GM12878 (cell line): ENCODE data around the gene SCN3B. TPM values are rescaled to one million over a fixed set of nuclear protein-coding genes. Genes with fewer than 3 reads are reported as not detected.

Experiments used
- ATAC-seq: fragments of 200-7000 bp; cut with Tn5 transposase; 3 replicates; pipeline ENCODE4 v1.9.1; 2020; ENCODE audit warnings: mild to moderate bottlenecking, moderate library complexity
- BruUV-seq: library from RNA; stranded (reverse); fragments of 400-500 nt; replicated peaks from 2 replicates; lab custom pipeline; 2021; lab: Mats Ljungman, UMichigan
- CTCF ChIA-PET: fragments of 300-600 bp; sonication (Branson Sonifier 250); formaldehyde crosslinking; extraction: SDS; loops from one replicate; lab custom pipeline; 2021; ENCODE audit warnings: inconsistent platforms; lab: Yijun Ruan, JAX
- POLR2A ChIA-PET: fragments of 350-600 bp; formaldehyde crosslinking; extraction: SDS; loops from one replicate; lab custom pipeline; 2021; ENCODE audit warnings: inconsistent platforms; lab: Charles Lee
- RAD21 ChIA-PET: fragments of 300-600 bp; sonication (Branson Sonifier 250); formaldehyde crosslinking; loops from one replicate; lab custom pipeline; 2023; ENCODE audit warnings: antibody characterized with exemption; ENCODE audit not compliant: unreplicated experiment; lab: Charles Lee
- SMC1A ChIA-PET: fragments of 300-600 bp; sonication (Branson Sonifier 250); formaldehyde crosslinking; loops from one replicate; lab custom pipeline; 2023; ENCODE audit not compliant: unreplicated experiment, uncharacterized antibody; lab: Charles Lee
- DNase-seq: peaks from one replicate; pipeline ENCODE4 v3.0.0-alpha.2; 2011; ENCODE audit warnings: low read depth, low spot score
- FAIRE-seq: peaks from 3 replicates; lab custom pipeline; 2011; peaks lifted over from hg19 to GRCh38; lab: Jason Lieb, UNC
- H2AFZ ChIP-seq: 2 replicates; pipeline ENCODE4 v1.6.0; 2011; ENCODE audit warnings: low read depth, low read length, control low read depth; ENCODE audit not compliant: control insufficient read depth
- H3K27ac ChIP-seq: 2 replicates; pipeline ENCODE4 v1.5.1; 2011; ENCODE audit warnings: control low read depth; ENCODE audit not compliant: control insufficient read depth, insufficient read depth
- H3K27me3 ChIP-seq, 2 experiments: replicated peaks in 1 of 2; 2 replicates each; pipeline versions ENCODE4 v1.6.0 to v1.6.1; 2011; ENCODE audit warnings: low read length in 1 of 2; ENCODE audit not compliant: control insufficient read depth in 2 of 2, insufficient read depth in 2 of 2
- H3K36me3 ChIP-seq, 2 experiments: 2 replicates each; pipeline ENCODE4 v1.5.1; 2011; ENCODE audit warnings: low read length in 1 of 2; ENCODE audit not compliant: control insufficient read depth in 2 of 2, insufficient read depth in 2 of 2
- H3K4me1 ChIP-seq: 2 replicates; pipeline ENCODE4 v1.6.1; 2011; ENCODE audit warnings: mild to moderate bottlenecking, low read length, moderate library complexity, mixed read lengths; ENCODE audit not compliant: control insufficient read depth, insufficient read depth
- H3K4me2 ChIP-seq: 2 replicates; pipeline ENCODE4 v1.6.0; 2011; ENCODE audit warnings: control low read depth; ENCODE audit not compliant: control insufficient read depth, insufficient read depth
- H3K4me3 ChIP-seq: fragments of 200-600 bp; sonication (generic); 2 replicates; pipeline ENCODE4 v1.5.1; 2016
- H3K79me2 ChIP-seq: 2 replicates; pipeline ENCODE4 v1.6.0; 2011; ENCODE audit warnings: low read length; ENCODE audit not compliant: control insufficient read depth, insufficient read depth
- H3K9ac ChIP-seq: 2 replicates; pipeline ENCODE4 v1.8.0; 2011; ENCODE audit warnings: low read length, control low read depth, mixed read lengths; ENCODE audit not compliant: control insufficient read depth, insufficient read depth
- H3K9me3 ChIP-seq: replicated peaks from 3 replicates; pipeline ENCODE4 v1.5.1; 2011; ENCODE audit warnings: mild to moderate bottlenecking, low read length; ENCODE audit not compliant: control insufficient read depth, insufficient read depth
- H4K20me1 ChIP-seq: 2 replicates; pipeline ENCODE4 v1.6.0; 2011; ENCODE audit not compliant: control insufficient read depth, insufficient read depth
- BACH1 ChIP-seq: fragments of 450-650 bp; IDR thresholded peaks from 2 replicates; pipeline ENCODE4 v1.6.1; 2017; ENCODE audit warnings: mild to moderate bottlenecking, borderline replicate concordance
- CREM ChIP-seq: IDR thresholded peaks from 2 replicates; pipeline ENCODE4 v1.6.1; 2014; ENCODE audit warnings: antibody characterized with exemption, low read depth
- E2F4 ChIP-seq: IDR thresholded peaks from 2 replicates; pipeline ENCODE4 v1.6.1; 2012; ENCODE audit warnings: low read depth, low read length, improper control_type of control experiment
- LARP7 ChIP-seq: fragments of 450-650 bp; IDR thresholded peaks from 2 replicates; pipeline ENCODE4 v1.6.1; 2017; ENCODE audit warnings: mild to moderate bottlenecking
- MEF2A ChIP-seq: IDR thresholded peaks from 2 replicates; pipeline ENCODE4 v1.6.1; 2011; ENCODE audit warnings: low read depth, mild to moderate bottlenecking, low read length, moderate library complexity; ENCODE audit not compliant: insufficient read depth
- MTA2 ChIP-seq: fragments of 450-650 bp; IDR thresholded peaks from 2 replicates; pipeline ENCODE4 v1.6.1; 2016; ENCODE audit warnings: low read depth, mild to moderate bottlenecking, moderate library complexity
- RCOR1 ChIP-seq: conservative IDR thresholded peaks from 2 replicates; pipeline ENCODE4 v1.6.1; 2012; ENCODE audit warnings: low read depth, low read length, improper control_type of control experiment
- TCF12 ChIP-seq: IDR thresholded peaks from 2 replicates; pipeline ENCODE4 v1.6.1; 2011; ENCODE audit warnings: low read depth, mild to moderate bottlenecking, low read length
- YBX1 ChIP-seq: fragments of 450-650 bp; IDR thresholded peaks from 2 replicates; pipeline ENCODE4 v1.6.1; 2016; ENCODE audit warnings: antibody characterized with exemption
- ZBED1 ChIP-seq: IDR thresholded peaks from 2 replicates; pipeline ENCODE4 v1.6.1; 2016; ENCODE audit warnings: borderline replicate concordance
- ZNF274 ChIP-seq: IDR thresholded peaks from one replicate; pipeline ENCODE4 v1.8.0; 2011; ENCODE audit not compliant: insufficient read length, insufficient read depth
- WGBS: methylation state at CpG from one replicate; pipeline ENCODE4 v1.1.6; 2016; ENCODE audit warnings: low lambda C conversion rate; ENCODE audit not compliant: insufficient replicate concordance, insufficient coverage; ENCODE audit errors: missing lambda C conversion rate; 5-methylcytosine and 5-hydroxymethylcytosine counted together
- in situ Hi-C: fragments of 300-500 bp; cut with MboI; formaldehyde crosslinking; loops from 9 replicates; pipeline ENCODE4 v1.14.3; 2018; ENCODE audit warnings: mixed read lengths
- intact Hi-C: fragments of 100-400 bp; cut with micrococcal nuclease; formaldehyde crosslinking; loops from one replicate; pipeline ENCODE4 v1.14.2; 2022; ENCODE audit not compliant: unreplicated experiment
- polyA plus RNA-seq, 11 experiments: library from polyadenylated mRNA; depleted of rRNA in 4 of 11; unstranded in 6 of 11; stranded (reverse) in 5 of 11; fragments of >200 nt; fragmentation: Nextera tagmentation in 4 of 11; fragmentation: Illumina TruSeq in 1 of 11; extraction: Ambion mirVana in 4 of 11; extraction: Trizol in 1 of 11; gene quantifications; 1 replicate in 1 of 11; 2 replicates in 10 of 11; pipeline versions ENCODE4 v1.2.1 to v1.2.3, GENCODE V29; 2011 to 2016; ENCODE audit warnings: inconsistent platforms in 2 of 11, missing spikeins in 2 of 11, low read depth in 1 of 11
- total RNA-seq, 4 experiments: library from RNA; depleted of rRNA in 3 of 4; stranded (reverse); fragments of >200 nt in 3 of 4; fragmentation: Illumina TruSeq in 1 of 4; extraction: Trizol in 1 of 4; gene quantifications; 2 replicates each; pipeline versions ENCODE4 v1.2.1 to v1.2.3, GENCODE V29; 2013 to 2021
- TF ChIP-seq, protein P1 (sequence below): IDR thresholded peaks from 2 replicates; pipeline ENCODE4 v1.6.1; 2011; ENCODE audit warnings: borderline replicate concordance, low read depth, mild to moderate bottlenecking, moderate library complexity, mixed read lengths, low read length; ENCODE audit not compliant: insufficient read depth; ENCODE audit errors: extremely low read length
- TF ChIP-seq, protein P2 (sequence below), 3 experiments: IDR thresholded peaks in 2 of 3; conservative IDR thresholded peaks in 1 of 3; 2 replicates each; pipeline ENCODE4 v1.5.1; 2011; ENCODE audit warnings: low read depth in 3 of 3, low read length in 3 of 3, mild to moderate bottlenecking in 3 of 3, control low read depth in 2 of 3, moderate library complexity in 2 of 3, inconsistent platforms in 1 of 3, mixed read lengths in 1 of 3; ENCODE audit not compliant: control insufficient read depth in 2 of 3, insufficient read depth in 1 of 3; ENCODE audit errors: extremely low read depth in 1 of 3
- TF ChIP-seq, protein P3 (sequence below): fragments of 450-650 bp; IDR thresholded peaks from 2 replicates; pipeline ENCODE4 v1.6.1; 2018; ENCODE audit warnings: borderline replicate concordance, mild to moderate bottlenecking; ENCODE audit not compliant: partially characterized antibody
- TF ChIP-seq, protein P4 (sequence below): IDR thresholded peaks from 2 replicates; pipeline ENCODE4 v1.6.1; 2011; ENCODE audit warnings: low read depth, low read length, improper control_type of control experiment, borderline replicate concordance

Gene SCN3B
- total and polyA plus RNA-seq, 10 of the 15 experiments (the other 5 are each of a cell fraction or from before 2014, with no cell fraction given) = 0.01 to 0.12 (median 0.09) TPM; not detected in 7

DNA sequence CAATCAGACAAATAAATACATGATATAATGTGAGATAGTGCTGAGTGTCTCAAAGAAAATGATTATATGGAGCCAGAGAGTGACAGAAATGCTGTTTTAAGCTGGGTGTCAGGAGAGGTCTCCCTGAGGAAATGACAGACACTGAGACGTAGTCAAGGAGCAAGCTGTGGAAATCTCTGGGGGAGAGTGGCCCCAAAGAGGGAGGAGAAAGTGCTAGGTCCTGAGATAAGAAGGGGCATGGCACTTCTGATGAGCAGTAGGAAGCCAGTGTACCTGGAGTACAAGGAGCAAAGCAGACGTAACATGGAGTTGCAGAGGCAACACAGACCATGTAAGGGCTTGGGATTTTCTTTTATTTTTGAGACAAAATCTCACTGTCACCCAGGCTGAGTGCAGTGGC lies 48.3 kb upstream of the SCN3B start:
- FAIRE-seq = no peak
- no peaks in the 10 kb centered on the region for H3K79me2 ChIP-seq
- BruUV-seq = no TSS peak
- RAD21 ChIA-PET = no interaction called here
- H3K27ac ChIP-seq = no peak overlapping the region
- H3K27me3 ChIP-seq = no peaks in the 10 kb centered on the region
- H3K4me2 ChIP-seq = no peak overlapping the region
- no peaks in the 10 kb centered on the region for H3K4me1 ChIP-seq
- no peak overlapping the region for H2AFZ ChIP-seq
- H4K20me1 ChIP-seq = no peaks in the 10 kb centered on the region
- intact Hi-C loops = loop anchor here (10.0 kb wide), 1 partner anchor 598 kb away; no protein-coding TSS in a partner anchor
- no peak overlapping the region for H3K4me3 ChIP-seq
- in situ Hi-C loops = no loop called here
- ATAC-seq = no peak
- no peak overlapping the region for H3K9ac ChIP-seq
- no peaks in the 10 kb centered on the region for H3K9me3 ChIP-seq
- POLR2A ChIA-PET = no interaction called here
- WGBS = 18% methylated on average over 2 of the region's 2 CpGs
- no peak for DNase-seq
- CTCF ChIA-PET = interaction anchor here (1.0 to 12.7 kb wide), 8 partner anchors 9 to 369 kb away, joined by 3 to 213 read pairs (median 3); no protein-coding TSS in a partner anchor
- no peaks in the 10 kb centered on the region for H3K36me3 ChIP-seq
- SMC1A ChIA-PET = interaction anchor here (0.7 to 2.3 kb wide), 3 partner anchors 12 to 122 kb away, joined by 3 to 7 read pairs (median 3); no protein-coding TSS in a partner anchor
- TF ChIP-seq YBX1 (no peak), TCF12 (no peak), MEF2A (no peak), MTA2 (no peak), BACH1 (no peak), RCOR1 (no peak), ZBED1 (no peak), E2F4 (no peak), LARP7 (no peak), CREM (no peak), ZNF274 (no peak)
- TF ChIP-seq, protein P1, sequence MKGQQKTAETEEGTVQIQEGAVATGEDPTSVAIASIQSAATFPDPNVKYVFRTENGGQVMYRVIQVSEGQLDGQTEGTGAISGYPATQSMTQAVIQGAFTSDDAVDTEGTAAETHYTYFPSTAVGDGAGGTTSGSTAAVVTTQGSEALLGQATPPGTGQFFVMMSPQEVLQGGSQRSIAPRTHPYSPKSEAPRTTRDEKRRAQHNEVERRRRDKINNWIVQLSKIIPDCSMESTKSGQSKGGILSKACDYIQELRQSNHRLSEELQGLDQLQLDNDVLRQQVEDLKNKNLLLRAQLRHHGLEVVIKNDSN = no peak
- TF ChIP-seq, protein P2, sequence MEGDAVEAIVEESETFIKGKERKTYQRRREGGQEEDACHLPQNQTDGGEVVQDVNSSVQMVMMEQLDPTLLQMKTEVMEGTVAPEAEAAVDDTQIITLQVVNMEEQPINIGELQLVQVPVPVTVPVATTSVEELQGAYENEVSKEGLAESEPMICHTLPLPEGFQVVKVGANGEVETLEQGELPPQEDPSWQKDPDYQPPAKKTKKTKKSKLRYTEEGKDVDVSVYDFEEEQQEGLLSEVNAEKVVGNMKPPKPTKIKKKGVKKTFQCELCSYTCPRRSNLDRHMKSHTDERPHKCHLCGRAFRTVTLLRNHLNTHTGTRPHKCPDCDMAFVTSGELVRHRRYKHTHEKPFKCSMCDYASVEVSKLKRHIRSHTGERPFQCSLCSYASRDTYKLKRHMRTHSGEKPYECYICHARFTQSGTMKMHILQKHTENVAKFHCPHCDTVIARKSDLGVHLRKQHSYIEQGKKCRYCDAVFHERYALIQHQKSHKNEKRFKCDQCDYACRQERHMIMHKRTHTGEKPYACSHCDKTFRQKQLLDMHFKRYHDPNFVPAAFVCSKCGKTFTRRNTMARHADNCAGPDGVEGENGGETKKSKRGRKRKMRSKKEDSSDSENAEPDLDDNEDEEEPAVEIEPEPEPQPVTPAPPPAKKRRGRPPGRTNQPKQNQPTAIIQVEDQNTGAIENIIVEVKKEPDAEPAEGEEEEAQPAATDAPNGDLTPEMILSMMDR (IDR thresholded peaks at IDR 0.05 in 2 of 3, conservative IDR thresholded peaks at IDR 0.05 in 1 of 3; ENCODE audit: control insufficient read depth in 2 of 3, extremely low read depth in 1 of 3, insufficient read depth in 1 of 3, low read depth in 3 of 3, low read length in 3 of 3) = no peak
- TF ChIP-seq, protein P3, sequence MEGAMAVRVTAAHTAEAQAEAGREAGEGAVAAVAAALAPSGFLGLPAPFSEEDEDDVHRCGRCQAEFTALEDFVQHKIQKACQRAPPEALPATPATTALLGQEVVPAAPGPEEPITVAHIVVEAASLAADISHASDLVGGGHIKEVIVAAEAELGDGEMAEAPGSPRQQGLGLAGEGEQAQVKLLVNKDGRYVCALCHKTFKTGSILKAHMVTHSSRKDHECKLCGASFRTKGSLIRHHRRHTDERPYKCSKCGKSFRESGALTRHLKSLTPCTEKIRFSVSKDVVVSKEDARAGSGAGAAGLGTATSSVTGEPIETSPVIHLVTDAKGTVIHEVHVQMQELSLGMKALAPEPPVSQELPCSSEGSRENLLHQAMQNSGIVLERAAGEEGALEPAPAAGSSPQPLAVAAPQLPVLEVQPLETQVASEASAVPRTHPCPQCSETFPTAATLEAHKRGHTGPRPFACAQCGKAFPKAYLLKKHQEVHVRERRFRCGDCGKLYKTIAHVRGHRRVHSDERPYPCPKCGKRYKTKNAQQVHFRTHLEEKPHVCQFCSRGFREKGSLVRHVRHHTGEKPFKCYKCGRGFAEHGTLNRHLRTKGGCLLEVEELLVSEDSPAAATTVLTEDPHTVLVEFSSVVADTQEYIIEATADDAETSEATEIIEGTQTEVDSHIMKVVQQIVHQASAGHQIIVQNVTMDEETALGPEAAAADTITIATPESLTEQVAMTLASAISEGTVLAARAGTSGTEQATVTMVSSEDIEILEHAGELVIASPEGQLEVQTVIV = no peak
- TF ChIP-seq, protein P4, sequence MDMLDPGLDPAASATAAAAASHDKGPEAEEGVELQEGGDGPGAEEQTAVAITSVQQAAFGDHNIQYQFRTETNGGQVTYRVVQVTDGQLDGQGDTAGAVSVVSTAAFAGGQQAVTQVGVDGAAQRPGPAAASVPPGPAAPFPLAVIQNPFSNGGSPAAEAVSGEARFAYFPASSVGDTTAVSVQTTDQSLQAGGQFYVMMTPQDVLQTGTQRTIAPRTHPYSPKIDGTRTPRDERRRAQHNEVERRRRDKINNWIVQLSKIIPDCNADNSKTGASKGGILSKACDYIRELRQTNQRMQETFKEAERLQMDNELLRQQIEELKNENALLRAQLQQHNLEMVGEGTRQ = no peak
